Measurements from ENCODE around the gene ZNF442.
"Not testable (repeated sequence)": the region's sequence is repeated elsewhere in the genome, so short reads cannot be mapped to it uniquely, and the experiment has no call there.

ZNF442 gene
- total RNA-seq = 2.6 to 6.5 (median 3.9) reads per million in 4 experiments

GRCh38 chr19:12365236-12366162 lies at the start of gene ZNF442:
TSS of gene ZNF442 (minus strand) at chr19:12365683. CDS start at chr19:12363631, 2,052 bp downstream.
- peak; percentile 85 for DNase-seq

- no peak for DNase-seq
Measured at GRCh38 chr19:12411893-12412292, 46.4 kb upstream of the ZNF442 start.

- DNase-seq = peak; percentile 71
Measured at GRCh38 chr19:12400633-12401502, 35.4 kb upstream of the ZNF442 start, which contains the start of gene ZNF799. TSS of gene ZNF799 (minus strand) at chr19:12401271. CDS start at chr19:12401070, 201 bp downstream.

- DNase-seq = not testable (repeated sequence)
Measured at GRCh38 chr19:12399901-12400632, 34.6 kb upstream of the ZNF442 start.

- not testable (repeated sequence) for DNase-seq
Measured at GRCh38 chr19:12391148-12391547, 25.7 kb upstream of the ZNF442 start.

GRCh38 chr19:12386365-12386764 lies 20.9 kb upstream of the ZNF442 start:
- DNase-seq = not testable (repeated sequence)

GRCh38 chr19:12380444-12380737 lies 14.9 kb upstream of the ZNF442 start:
- no peak for DNase-seq

GRCh38 chr19:12379732-12380443 lies 14.4 kb upstream of the ZNF442 start:
- DNase-seq = no peak

GRCh38 chr19:12374026-12374425 lies 8.5 kb upstream of the ZNF442 start:
- DNase-seq = no peak

- no peak for DNase-seq
Measured at GRCh38 chr19:12364391-12365235, 870 bp downstream of the ZNF442 start.

- DNase-seq = not testable (repeated sequence)
Measured at GRCh38 chr19:12362236-12362635, 3.2 kb downstream of the ZNF442 start.

- no peak for DNase-seq
Measured at GRCh38 chr19:12353375-12353774, 12.1 kb downstream of the ZNF442 start.

GRCh38 chr19:12350890-12351197 lies 14.6 kb downstream of the ZNF442 start:
- no peak for DNase-seq

- DNase-seq = no peak
Measured at GRCh38 chr19:12350185-12350889, 15.1 kb downstream of the ZNF442 start.

GRCh38 chr19:12346896-12347295 lies 18.6 kb downstream of the ZNF442 start:
- no peak for DNase-seq

- no peak for DNase-seq
Measured at GRCh38 chr19:12345197-12345596, 20.3 kb downstream of the ZNF442 start.

GRCh38 chr19:12333162-12334159 lies 32.0 kb downstream of the ZNF442 start, which contains the start of gene ZNF563:
TSS of gene ZNF563 (minus strand) at chr19:12333633. CDS start at chr19:12333482, 151 bp downstream.
- DNase-seq = peak; percentile 97

- peak; percentile 31 for DNase-seq
Measured at GRCh38 chr19:12331211-12331941, 34.1 kb downstream of the ZNF442 start.

All from effector CD8-positive, alpha-beta T cell (primary cell).